WTC11 (cell line): ENCODE data around the gene NBEAL1. TPM values are rescaled to one million over a fixed set of nuclear protein-coding genes. Genes with fewer than 3 reads are reported as not detected.
A peak's percentile ranks its signal among the peaks of the same experiment; 100 is the strongest.
"Not testable (repeated sequence)": the region's sequence is repeated elsewhere in the genome, so short reads cannot be mapped to it uniquely, and the experiment has no call there.

ENCODE experiments used
- ATAC-seq: fragments of 200-7000 bp; cut with Tn5 transposase; 2 replicates; pipeline ENCODE4 v1.10.0; 2021; ENCODE audit warnings: mild to moderate bottlenecking, moderate library complexity
- CTCF ChIA-PET: fragments of 300-600 bp; sonication (Branson Sonifier 250); formaldehyde crosslinking; loops from one replicate; lab custom pipeline; 2021; ENCODE audit warnings: antibody characterized with exemption; lab: Charles Lee
- POLR2A ChIA-PET: fragments of 350-600 bp; sonication (Branson Sonifier 250); formaldehyde crosslinking; loops from one replicate; lab custom pipeline; 2021; ENCODE audit warnings: antibody characterized with exemption; lab: Charles Lee
- DNase-seq: peaks from one replicate; pipeline ENCODE4 v3.0.0; 2021; ENCODE audit warnings: low spot score
- H3K27ac Mint-ChIP-seq: 2 replicates; pipeline ENCODE4 v1.8.0; 2021; ENCODE audit warnings: mixed read lengths
- H3K27me3 Mint-ChIP-seq: 2 replicates; pipeline ENCODE4 v1.8.0; 2021; ENCODE audit warnings: low read depth, mild to moderate bottlenecking, moderate library complexity, mixed read lengths
- H3K36me3 Mint-ChIP-seq: 2 replicates; pipeline ENCODE4 v1.8.0; 2021; ENCODE audit warnings: mixed read lengths
- H3K4me1 Mint-ChIP-seq: 2 replicates; pipeline ENCODE4 v1.8.0; 2022; ENCODE audit warnings: mixed read lengths
- H3K4me3 Mint-ChIP-seq: 2 replicates; pipeline ENCODE4 v1.8.0; 2021; ENCODE audit warnings: mild to moderate bottlenecking, moderate library complexity, mixed read lengths
- H3K9me3 Mint-ChIP-seq: 2 replicates; pipeline ENCODE4 v1.8.0; 2021; ENCODE audit warnings: mixed read lengths
- ESRRA ChIP-seq: sonication (generic); formaldehyde crosslinking; IDR thresholded peaks from 2 replicates; pipeline ENCODE4 v1.8.1; 2022; ENCODE audit warnings: mild to moderate bottlenecking, missing genetic modification reagents, borderline replicate concordance
- GABPB1 ChIP-seq: sonication (generic); formaldehyde crosslinking; IDR thresholded peaks from 2 replicates; pipeline ENCODE4 v1.8.1; 2023; ENCODE audit warnings: mild to moderate bottlenecking, missing genetic modification reagents
- JUN ChIP-seq: sonication (generic); formaldehyde crosslinking; IDR thresholded peaks from 2 replicates; pipeline ENCODE4 v1.8.0; 2023; ENCODE audit warnings: mild to moderate bottlenecking, missing genetic modification reagents
- RORB ChIP-seq: fragments of 250-450 bp; sonication (Bioruptor Pico); IDR thresholded peaks from 2 replicates; pipeline ENCODE4 v1.9.0; 2021; ENCODE audit warnings: mild to moderate bottlenecking
- SMAD4 ChIP-seq: sonication (generic); formaldehyde crosslinking; IDR thresholded peaks from 2 replicates; pipeline ENCODE4 v1.8.0; 2022; ENCODE audit warnings: mild to moderate bottlenecking, missing genetic modification reagents
- SOX15 ChIP-seq: fragments of 250-450 bp; sonication (Bioruptor Pico); IDR thresholded peaks from 2 replicates; pipeline ENCODE4 v1.9.0; 2021; ENCODE audit warnings: mild to moderate bottlenecking
- SP1 ChIP-seq: sonication (generic); formaldehyde crosslinking; conservative IDR thresholded peaks from 2 replicates; pipeline ENCODE4 v1.8.1; 2022; ENCODE audit warnings: missing genetic modification reagents
- TEAD1 ChIP-seq: sonication (generic); formaldehyde crosslinking; IDR thresholded peaks from 2 replicates; pipeline ENCODE4 v1.8.0; 2022; ENCODE audit warnings: mild to moderate bottlenecking, missing genetic modification reagents
- TP53 ChIP-seq: sonication (generic); formaldehyde crosslinking; IDR thresholded peaks from 2 replicates; pipeline ENCODE4 v1.8.1; 2023; ENCODE audit warnings: mild to moderate bottlenecking, missing genetic modification reagents
- ZNF121 ChIP-seq: sonication (generic); formaldehyde crosslinking; IDR thresholded peaks from 2 replicates; pipeline ENCODE4 v1.8.0; 2023; ENCODE audit warnings: missing genetic modification reagents
- ZNF263 ChIP-seq: sonication (generic); formaldehyde crosslinking; IDR thresholded peaks from 2 replicates; pipeline ENCODE4 v1.8.1; 2022; ENCODE audit warnings: low read depth, mild to moderate bottlenecking, moderate library complexity, missing genetic modification reagents
- total RNA-seq: library from RNA; stranded (reverse); gene quantifications from 3 replicates; pipeline ENCODE4 v1.2.3, GENCODE V29; 2021
- TF ChIP-seq, protein P1 (sequence below): sonication (generic); formaldehyde crosslinking; conservative IDR thresholded peaks from 2 replicates; pipeline ENCODE4 v1.8.1; 2023; ENCODE audit warnings: mild to moderate bottlenecking, low read depth, missing genetic modification reagents, moderate library complexity
- TF ChIP-seq, protein P2 (sequence below): sonication (generic); formaldehyde crosslinking; IDR thresholded peaks from 2 replicates; pipeline ENCODE4 v1.8.1; 2023; ENCODE audit warnings: mild to moderate bottlenecking, missing genetic modification reagents
- TF ChIP-seq, protein P3 (sequence below): fragments of 250-450 bp; sonication (Bioruptor Pico); IDR thresholded peaks from 2 replicates; pipeline ENCODE4 v1.9.0; 2021; ENCODE audit warnings: mild to moderate bottlenecking
- TF ChIP-seq, protein P4 (sequence below): sonication (generic); formaldehyde crosslinking; IDR thresholded peaks from 2 replicates; pipeline ENCODE4 v1.8.1; 2022; ENCODE audit warnings: mild to moderate bottlenecking, moderate library complexity, missing genetic modification reagents
- TF ChIP-seq, protein P5 (sequence below): sonication (generic); formaldehyde crosslinking; IDR thresholded peaks from 2 replicates; pipeline ENCODE4 v1.8.1; 2022; ENCODE audit warnings: low read depth, mild to moderate bottlenecking, moderate library complexity, missing genetic modification reagents, borderline replicate concordance
- TF ChIP-seq, protein P6 (sequence below): sonication (generic); formaldehyde crosslinking; conservative IDR thresholded peaks from 2 replicates; pipeline ENCODE4 v1.8.1; 2022; ENCODE audit warnings: mild to moderate bottlenecking, missing genetic modification reagents
- TF ChIP-seq, protein P7 (sequence below): sonication (generic); formaldehyde crosslinking; IDR thresholded peaks from 2 replicates; pipeline ENCODE4 v1.8.0; 2022; ENCODE audit warnings: mild to moderate bottlenecking, missing genetic modification reagents
- TF ChIP-seq, protein P8 (sequence below): sonication (generic); formaldehyde crosslinking; IDR thresholded peaks from 2 replicates; pipeline ENCODE4 v1.8.0; 2022; ENCODE audit warnings: mild to moderate bottlenecking, missing genetic modification reagents
- TF ChIP-seq, protein P9 (sequence below): sonication (generic); formaldehyde crosslinking; IDR thresholded peaks from 2 replicates; pipeline ENCODE4 v1.8.1; 2023; ENCODE audit warnings: mild to moderate bottlenecking, missing genetic modification reagents, moderate library complexity

The NBEAL1 gene
- total RNA-seq, 1 experiment from 2014 or later = 10.5 TPM

DNA sequence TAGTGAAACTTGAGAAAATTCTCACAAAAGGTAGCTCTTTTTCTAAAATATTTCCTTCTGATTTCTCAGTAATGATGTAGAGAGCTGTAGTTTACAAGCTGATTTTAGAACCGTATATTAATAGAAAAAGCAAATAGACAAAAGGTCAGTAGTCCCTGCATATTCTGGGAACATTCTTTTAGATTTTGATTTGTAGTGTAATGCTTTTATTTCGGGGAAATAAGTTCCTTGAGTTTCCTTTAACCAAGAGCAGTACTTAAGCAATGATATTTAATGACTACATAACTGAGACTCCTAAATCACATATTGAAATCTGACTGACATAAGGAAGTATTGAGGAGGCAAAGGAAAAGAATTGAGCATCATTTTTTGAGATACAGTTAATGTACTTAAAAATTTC, 22.4 kb downstream of the NBEAL1 start (continued):
- TF ChIP-seq, protein P1, sequence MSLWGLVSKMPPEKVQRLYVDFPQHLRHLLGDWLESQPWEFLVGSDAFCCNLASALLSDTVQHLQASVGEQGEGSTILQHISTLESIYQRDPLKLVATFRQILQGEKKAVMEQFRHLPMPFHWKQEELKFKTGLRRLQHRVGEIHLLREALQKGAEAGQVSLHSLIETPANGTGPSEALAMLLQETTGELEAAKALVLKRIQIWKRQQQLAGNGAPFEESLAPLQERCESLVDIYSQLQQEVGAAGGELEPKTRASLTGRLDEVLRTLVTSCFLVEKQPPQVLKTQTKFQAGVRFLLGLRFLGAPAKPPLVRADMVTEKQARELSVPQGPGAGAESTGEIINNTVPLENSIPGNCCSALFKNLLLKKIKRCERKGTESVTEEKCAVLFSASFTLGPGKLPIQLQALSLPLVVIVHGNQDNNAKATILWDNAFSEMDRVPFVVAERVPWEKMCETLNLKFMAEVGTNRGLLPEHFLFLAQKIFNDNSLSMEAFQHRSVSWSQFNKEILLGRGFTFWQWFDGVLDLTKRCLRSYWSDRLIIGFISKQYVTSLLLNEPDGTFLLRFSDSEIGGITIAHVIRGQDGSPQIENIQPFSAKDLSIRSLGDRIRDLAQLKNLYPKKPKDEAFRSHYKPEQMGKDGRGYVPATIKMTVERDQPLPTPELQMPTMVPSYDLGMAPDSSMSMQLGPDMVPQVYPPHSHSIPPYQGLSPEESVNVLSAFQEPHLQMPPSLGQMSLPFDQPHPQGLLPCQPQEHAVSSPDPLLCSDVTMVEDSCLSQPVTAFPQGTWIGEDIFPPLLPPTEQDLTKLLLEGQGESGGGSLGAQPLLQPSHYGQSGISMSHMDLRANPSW (CRISPR knock-in tag) = no peak
- TF ChIP-seq, protein P2, sequence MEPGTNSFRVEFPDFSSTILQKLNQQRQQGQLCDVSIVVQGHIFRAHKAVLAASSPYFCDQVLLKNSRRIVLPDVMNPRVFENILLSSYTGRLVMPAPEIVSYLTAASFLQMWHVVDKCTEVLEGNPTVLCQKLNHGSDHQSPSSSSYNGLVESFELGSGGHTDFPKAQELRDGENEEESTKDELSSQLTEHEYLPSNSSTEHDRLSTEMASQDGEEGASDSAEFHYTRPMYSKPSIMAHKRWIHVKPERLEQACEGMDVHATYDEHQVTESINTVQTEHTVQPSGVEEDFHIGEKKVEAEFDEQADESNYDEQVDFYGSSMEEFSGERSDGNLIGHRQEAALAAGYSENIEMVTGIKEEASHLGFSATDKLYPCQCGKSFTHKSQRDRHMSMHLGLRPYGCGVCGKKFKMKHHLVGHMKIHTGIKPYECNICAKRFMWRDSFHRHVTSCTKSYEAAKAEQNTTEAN = no peak
- no peak for TF ChIP-seq SOX15 (CRISPR knock-in tag)
- no peak for TF ChIP-seq RORB (CRISPR knock-in tag)
- TF ChIP-seq, protein P3, sequence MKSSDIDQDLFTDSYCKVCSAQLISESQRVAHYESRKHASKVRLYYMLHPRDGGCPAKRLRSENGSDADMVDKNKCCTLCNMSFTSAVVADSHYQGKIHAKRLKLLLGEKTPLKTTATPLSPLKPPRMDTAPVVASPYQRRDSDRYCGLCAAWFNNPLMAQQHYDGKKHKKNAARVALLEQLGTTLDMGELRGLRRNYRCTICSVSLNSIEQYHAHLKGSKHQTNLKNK (CRISPR knock-in tag) = no peak
- TF ChIP-seq ESRRA = no peak
- TF ChIP-seq ZNF121 (CRISPR knock-in tag) = no peak
- TF ChIP-seq, all 79 proteins: peak for 0

DNA sequence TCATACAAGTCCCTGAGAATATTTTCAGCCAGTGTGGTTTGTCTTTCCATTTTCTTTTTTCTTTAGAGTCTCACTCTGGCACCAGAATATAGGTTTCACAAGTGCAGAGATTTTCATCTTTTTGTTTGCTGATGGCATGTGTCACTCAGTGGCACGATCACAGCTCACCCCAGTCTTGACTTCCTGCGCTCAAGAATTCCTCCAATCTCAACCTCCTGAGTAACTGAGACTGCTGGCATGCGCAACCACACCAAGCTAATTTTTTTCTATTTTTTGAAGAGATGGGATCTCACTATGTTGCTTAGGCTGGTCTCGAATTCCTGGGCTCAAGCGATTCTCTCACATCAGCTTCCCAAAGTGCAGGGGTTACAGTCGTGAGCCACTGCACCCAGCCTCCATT, 23.9 kb downstream of the NBEAL1 start:
- ChIA-PET POLR2A (no interaction called here), CTCF (no interaction called here)
- DNase-seq (no peak), ATAC-seq (no peak)
- Mint-ChIP-seq H3K27ac (no peak overlapping the region), H3K4me3 (no peak overlapping the region), H3K4me1 (peaks cover 8% of the 10 kb centered on the region), H3K36me3 (peaks cover 3% of the 10 kb centered on the region; the same call in 1 of the 2 replicates), H3K27me3 (no peaks in the 10 kb centered on the region), H3K9me3 (no peaks in the 10 kb centered on the region)
- TF ChIP-seq JUN (CRISPR knock-in tag) = no peak
- TF ChIP-seq, protein P4, sequence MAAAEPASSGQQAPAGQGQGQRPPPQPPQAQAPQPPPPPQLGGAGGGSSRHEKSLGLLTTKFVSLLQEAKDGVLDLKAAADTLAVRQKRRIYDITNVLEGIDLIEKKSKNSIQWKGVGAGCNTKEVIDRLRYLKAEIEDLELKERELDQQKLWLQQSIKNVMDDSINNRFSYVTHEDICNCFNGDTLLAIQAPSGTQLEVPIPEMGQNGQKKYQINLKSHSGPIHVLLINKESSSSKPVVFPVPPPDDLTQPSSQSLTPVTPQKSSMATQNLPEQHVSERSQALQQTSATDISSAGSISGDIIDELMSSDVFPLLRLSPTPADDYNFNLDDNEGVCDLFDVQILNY (CRISPR knock-in tag) = no peak
- TF ChIP-seq ZNF263 = no peak
- no peak for TF ChIP-seq SP1
- TF ChIP-seq, protein P5, sequence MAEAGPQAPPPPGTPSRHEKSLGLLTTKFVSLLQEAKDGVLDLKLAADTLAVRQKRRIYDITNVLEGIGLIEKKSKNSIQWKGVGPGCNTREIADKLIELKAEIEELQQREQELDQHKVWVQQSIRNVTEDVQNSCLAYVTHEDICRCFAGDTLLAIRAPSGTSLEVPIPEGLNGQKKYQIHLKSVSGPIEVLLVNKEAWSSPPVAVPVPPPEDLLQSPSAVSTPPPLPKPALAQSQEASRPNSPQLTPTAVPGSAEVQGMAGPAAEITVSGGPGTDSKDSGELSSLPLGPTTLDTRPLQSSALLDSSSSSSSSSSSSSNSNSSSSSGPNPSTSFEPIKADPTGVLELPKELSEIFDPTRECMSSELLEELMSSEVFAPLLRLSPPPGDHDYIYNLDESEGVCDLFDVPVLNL (CRISPR knock-in tag) = no peak

DNA sequence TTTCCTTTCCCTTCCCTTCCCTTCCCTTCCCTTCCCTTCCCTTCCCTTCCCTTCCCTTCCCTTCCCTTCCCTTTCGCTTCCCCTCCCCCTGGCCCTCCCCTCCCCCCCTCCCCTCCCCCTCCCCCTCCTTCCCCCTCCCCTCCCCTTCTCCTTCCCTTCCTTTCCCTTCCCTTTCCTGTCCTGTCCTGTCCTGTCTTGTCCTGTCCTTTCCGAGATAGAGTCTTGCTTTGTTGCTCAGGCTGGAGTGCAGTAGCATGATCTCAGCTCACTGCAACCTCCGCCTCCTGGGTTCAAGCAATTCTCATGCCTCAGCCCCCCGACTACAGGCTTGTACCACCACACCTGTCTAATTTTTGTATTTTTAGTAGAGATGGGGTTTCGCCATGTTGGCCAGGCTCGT, 24.5 kb downstream of the NBEAL1 start:
- CTCF ChIA-PET, DNase-seq, H3K9me3 Mint-ChIP-seq, ATAC-seq, POLR2A ChIA-PET, H3K4me1 Mint-ChIP-seq, H3K27me3 Mint-ChIP-seq, H3K36me3 Mint-ChIP-seq, H3K4me3 Mint-ChIP-seq: not testable (repeated sequence)
- H3K27ac Mint-ChIP-seq = peak overlapping the region; percentile 51

DNA sequence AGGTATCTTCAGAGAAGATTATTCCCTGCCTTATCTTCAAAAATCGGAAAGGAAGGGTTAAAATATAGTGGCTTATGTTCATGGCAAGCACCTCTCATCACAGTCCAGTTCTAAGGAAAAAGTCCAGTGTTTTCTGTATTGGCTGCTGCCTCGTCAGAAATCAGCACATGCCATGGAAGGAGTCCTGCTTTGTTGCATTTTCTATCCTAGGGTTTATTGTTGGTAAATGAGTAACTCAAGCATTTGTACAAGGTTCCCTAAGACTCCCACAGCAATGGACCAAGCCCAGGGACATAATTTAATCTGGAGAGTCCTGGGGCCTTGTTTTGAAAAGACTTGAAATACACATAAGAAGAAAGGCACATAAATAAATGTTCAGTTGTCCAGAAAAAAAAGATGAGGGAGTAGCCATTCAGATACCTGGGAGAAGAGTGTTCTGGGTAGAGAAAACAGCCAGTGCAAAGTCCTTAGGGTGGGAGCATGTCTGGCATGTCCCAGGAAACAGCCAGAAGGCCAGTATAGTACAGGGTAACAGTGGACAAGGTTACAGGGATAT, 26.4 kb downstream of the NBEAL1 start:
- Mint-ChIP-seq H3K27me3 (no peaks in the 10 kb centered on the region), H3K27ac (0 out of 2 replicates have a peak overlapping the region, but pooled peaks have one; percentile 57), H3K36me3 (peaks cover 3% of the 10 kb centered on the region; the same call in 1 of the 2 replicates), H3K9me3 (no peaks in the 10 kb centered on the region), H3K4me3 (no peak overlapping the region), H3K4me1 (peaks cover 8% of the 10 kb centered on the region)
- ATAC-seq (no peak), DNase-seq (no peak)
- ChIA-PET CTCF (no interaction called here), POLR2A (no interaction called here)
- TF ChIP-seq, protein P6, sequence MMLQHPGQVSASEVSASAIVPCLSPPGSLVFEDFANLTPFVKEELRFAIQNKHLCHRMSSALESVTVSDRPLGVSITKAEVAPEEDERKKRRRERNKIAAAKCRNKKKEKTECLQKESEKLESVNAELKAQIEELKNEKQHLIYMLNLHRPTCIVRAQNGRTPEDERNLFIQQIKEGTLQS (CRISPR knock-in tag) = no peak
- TF ChIP-seq, protein P7, sequence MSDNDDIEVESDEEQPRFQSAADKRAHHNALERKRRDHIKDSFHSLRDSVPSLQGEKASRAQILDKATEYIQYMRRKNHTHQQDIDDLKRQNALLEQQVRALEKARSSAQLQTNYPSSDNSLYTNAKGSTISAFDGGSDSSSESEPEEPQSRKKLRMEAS (CRISPR knock-in tag) = no peak
- TF ChIP-seq, protein P5 (CRISPR knock-in tag) = no peak
- TF ChIP-seq TP53 (CRISPR knock-in tag) (no peak), SMAD4 (CRISPR knock-in tag) (no peak), GABPB1 (CRISPR knock-in tag) (no peak), SOX15 (CRISPR knock-in tag) (no peak), TEAD1 (CRISPR knock-in tag) (no peak)
- TF ChIP-seq, protein P8, sequence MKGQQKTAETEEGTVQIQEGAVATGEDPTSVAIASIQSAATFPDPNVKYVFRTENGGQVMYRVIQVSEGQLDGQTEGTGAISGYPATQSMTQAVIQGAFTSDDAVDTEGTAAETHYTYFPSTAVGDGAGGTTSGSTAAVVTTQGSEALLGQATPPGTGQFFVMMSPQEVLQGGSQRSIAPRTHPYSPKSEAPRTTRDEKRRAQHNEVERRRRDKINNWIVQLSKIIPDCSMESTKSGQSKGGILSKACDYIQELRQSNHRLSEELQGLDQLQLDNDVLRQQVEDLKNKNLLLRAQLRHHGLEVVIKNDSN (CRISPR knock-in tag) = no peak
- TF ChIP-seq, protein P9, sequence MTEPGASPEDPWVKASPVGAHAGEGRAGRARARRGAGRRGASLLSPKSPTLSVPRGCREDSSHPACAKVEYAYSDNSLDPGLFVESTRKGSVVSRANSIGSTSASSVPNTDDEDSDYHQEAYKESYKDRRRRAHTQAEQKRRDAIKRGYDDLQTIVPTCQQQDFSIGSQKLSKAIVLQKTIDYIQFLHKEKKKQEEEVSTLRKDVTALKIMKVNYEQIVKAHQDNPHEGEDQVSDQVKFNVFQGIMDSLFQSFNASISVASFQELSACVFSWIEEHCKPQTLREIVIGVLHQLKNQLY (CRISPR knock-in tag) = no peak
